ENCODE measurements around the gene CNTNAP5. TPM values are rescaled to one million over a fixed set of nuclear protein-coding genes. Genes with fewer than 3 reads are reported as not detected.

Gene CNTNAP5
- total and polyA plus RNA-seq, 2 of the 4 experiments (the other 2 are of a cell fraction) = not detected

DNA sequence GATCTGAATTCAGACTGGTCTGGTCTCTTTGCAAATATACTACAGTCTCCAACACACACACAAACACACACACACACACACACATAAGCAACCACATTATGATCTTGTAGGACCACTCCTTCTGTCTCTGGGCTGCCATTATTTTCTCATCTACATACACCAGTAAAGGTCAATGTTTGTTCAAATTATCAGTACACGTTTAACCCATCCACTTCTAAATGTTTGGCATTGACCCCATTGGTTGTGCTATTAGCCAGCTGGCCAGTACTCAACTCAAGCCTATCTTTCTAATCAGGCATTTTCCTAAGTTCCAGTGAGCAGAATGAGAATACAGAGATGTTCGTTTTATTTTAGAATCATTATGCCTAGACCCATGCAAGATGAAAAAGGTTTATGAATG, 186.4 kb downstream of the CNTNAP5 start:
- in situ Hi-C loops (cut with MboI; ENCODE audit: low sequenced_read_pairs) (no loop called here), dilution Hi-C loops (cut with HindIII; ENCODE audit: low sequenced_read_pairs, unreplicated experiment) (no loop called here), intact Hi-C loops (cut with micrococcal nuclease) (no loop called here)
- no peak for ATAC-seq (ENCODE audit: low read depth)
- H2AK9ac ChIP-seq (replicated peaks; ENCODE audit: low read depth, low read length, poor library complexity) = no peak overlapping the region
- no peak overlapping the region for H3K27ac ChIP-seq (ENCODE audit: insufficient read depth, low read length)
- no peaks in the 10 kb centered on the region for H3K9me1 ChIP-seq (ENCODE audit: insufficient read depth, low read length)
- no peak overlapping the region for H3K4me3 ChIP-seq (ENCODE audit: insufficient read depth, low read depth, low read length)
- H3K56ac ChIP-seq (ENCODE audit: extremely low read depth, insufficient read depth, low read length) = no peak overlapping the region
- H3K9ac ChIP-seq (ENCODE audit: low read depth, low read length) = no peak overlapping the region
- no peak overlapping the region for H3K23ac ChIP-seq (ENCODE audit: low read depth, low read length)
- no CpG with 5 or more reads among the region's 2 CpGs for WGBS, 2 experiments (ENCODE audit: extremely low coverage in 2 of 2, insufficient read length in 1 of 2)
- POLR2A ChIA-PET (ENCODE audit: unreplicated experiment) = no interaction called here
- no peaks in the 10 kb centered on the region for H3K36me3 ChIP-seq (ENCODE audit: control insufficient read depth, insufficient read depth, low read length)
- no peak overlapping the region for H2BK120ac ChIP-seq (ENCODE audit: low read depth, low read length)
- no peak overlapping the region for H3K18ac ChIP-seq (ENCODE audit: low read depth, low read length)
- H3K27me3 ChIP-seq (ENCODE audit: control insufficient read depth, insufficient read depth, low read length) = no peaks in the 10 kb centered on the region
- peaks cover 2% of the 10 kb centered on the region; the same call in 1 of the 2 replicates for H3K9me3 ChIP-seq (ENCODE audit: control insufficient read depth, insufficient read depth, low read length)
- no peak overlapping the region for H4K91ac ChIP-seq (ENCODE audit: insufficient read depth, low read depth, low read length)
- CTCF ChIA-PET = no interaction called here
- DNase-seq = no peak
- H4K5ac ChIP-seq (ENCODE audit: low read depth, low read length) = no peak overlapping the region
- H3K14ac ChIP-seq (replicated peaks; ENCODE audit: low read depth, low read length) = no peak overlapping the region
- no peaks in the 10 kb centered on the region for H4K20me1 ChIP-seq (ENCODE audit: insufficient read depth, low read length)
- no peak overlapping the region for H2AFZ ChIP-seq (replicated peaks; ENCODE audit: low read length, poor library complexity)
- TF ChIP-seq RCOR1 (IDR thresholded peaks at IDR 0.05; ENCODE audit: insufficient replicate concordance, low read length) = no peak
- TF ChIP-seq RFX5 (IDR thresholded peaks at IDR 0.05; ENCODE audit: low read depth, low read length) = no peak
- TF ChIP-seq, protein P1, sequence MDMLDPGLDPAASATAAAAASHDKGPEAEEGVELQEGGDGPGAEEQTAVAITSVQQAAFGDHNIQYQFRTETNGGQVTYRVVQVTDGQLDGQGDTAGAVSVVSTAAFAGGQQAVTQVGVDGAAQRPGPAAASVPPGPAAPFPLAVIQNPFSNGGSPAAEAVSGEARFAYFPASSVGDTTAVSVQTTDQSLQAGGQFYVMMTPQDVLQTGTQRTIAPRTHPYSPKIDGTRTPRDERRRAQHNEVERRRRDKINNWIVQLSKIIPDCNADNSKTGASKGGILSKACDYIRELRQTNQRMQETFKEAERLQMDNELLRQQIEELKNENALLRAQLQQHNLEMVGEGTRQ (IDR thresholded peaks at IDR 0.05; ENCODE audit: low read depth, low read length) = no peak
- H3K4ac ChIP-seq (ENCODE audit: low read depth, low read length) = no peak overlapping the region
- no peak overlapping the region for H2AK5ac ChIP-seq (ENCODE audit: low read depth, low read length)
- H2BK15ac ChIP-seq (ENCODE audit: low read depth, low read length) = no peak overlapping the region
- no peaks in the 10 kb centered on the region for H3K4me1 ChIP-seq (ENCODE audit: control insufficient read depth, insufficient read depth, low read length)
- no peak overlapping the region for H3K4me2 ChIP-seq (ENCODE audit: low read depth, low read length)
- no peak overlapping the region for H2BK5ac ChIP-seq (ENCODE audit: low read depth, low read length, poor library complexity, severe bottlenecking)
- no peak overlapping the region for H4K8ac ChIP-seq (ENCODE audit: low read depth in 2 of 2, low read length in 2 of 2)
- no peak overlapping the region for H2BK20ac ChIP-seq (ENCODE audit: low read depth, low read length)
- no TSS peak for BruUV-seq (replicated peaks)
- no peaks in the 10 kb centered on the region for H3K79me1 ChIP-seq (ENCODE audit: low read depth in 1 of 2, low read length in 2 of 2)

All from IMR-90 (cell line).